ENCODE results near the gene TIMMDC1.

TIMMDC1 gene

DNA sequence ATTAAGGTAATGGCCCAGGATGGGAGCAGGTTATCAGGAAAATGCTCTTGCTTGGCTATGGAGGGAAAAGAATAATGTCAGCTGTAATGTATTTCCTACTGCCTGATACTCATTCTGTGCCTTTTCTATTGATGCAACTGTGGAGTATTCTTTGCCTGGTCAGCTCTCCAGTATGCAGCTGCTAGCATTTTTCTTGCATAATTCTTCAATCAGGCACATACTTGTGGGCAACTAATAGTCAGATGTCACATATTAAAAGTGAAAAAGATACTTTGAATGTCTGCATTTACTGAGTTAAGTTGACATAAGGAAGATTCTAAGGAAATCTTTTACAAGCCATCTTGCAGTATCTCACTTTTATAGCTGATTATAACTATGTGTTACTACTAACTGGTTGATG, 31.5 kb downstream of the TIMMDC1 start:
- Histone ChIP-seq H3K36me3 (ENCODE audit: low read length) (peaks cover 38% of the 10 kb centered on the region), H3K4me2 (ENCODE audit: low read depth, low read length, poor library complexity, severe bottlenecking) (no peak overlapping the region), H2AFZ (ENCODE audit: low read depth, low read length, severe bottlenecking) (no peak overlapping the region), H3K9me2 (replicated peaks; ENCODE audit: insufficient read depth, low read length) (no peaks in the 10 kb centered on the region), H3K27me3 (ENCODE audit: low read length) (no peaks in the 10 kb centered on the region), H3K9ac (ENCODE audit: low read length) (no peak overlapping the region), H3K9me3 (ENCODE audit: insufficient read depth, low read length) (no peaks in the 10 kb centered on the region), H3K4me3 (ENCODE audit: insufficient read depth, low read length, poor library complexity, severe bottlenecking) (no peak overlapping the region), H4K20me1 (ENCODE audit: low read depth, low read length) (no peaks in the 10 kb centered on the region), H3K27ac (ENCODE audit: low read depth, low read length) (no peak overlapping the region), H3F3A (ENCODE audit: insufficient read depth) (peaks cover 13% of the 10 kb centered on the region), H3K79me2 (ENCODE audit: insufficient read depth, low read length) (no peaks in the 10 kb centered on the region)
- no peak for TF ChIP-seq EZH2phosphoT487 (conservative IDR thresholded peaks at IDR 0.05; ENCODE audit: low read length)
- TF ChIP-seq, protein P1, sequence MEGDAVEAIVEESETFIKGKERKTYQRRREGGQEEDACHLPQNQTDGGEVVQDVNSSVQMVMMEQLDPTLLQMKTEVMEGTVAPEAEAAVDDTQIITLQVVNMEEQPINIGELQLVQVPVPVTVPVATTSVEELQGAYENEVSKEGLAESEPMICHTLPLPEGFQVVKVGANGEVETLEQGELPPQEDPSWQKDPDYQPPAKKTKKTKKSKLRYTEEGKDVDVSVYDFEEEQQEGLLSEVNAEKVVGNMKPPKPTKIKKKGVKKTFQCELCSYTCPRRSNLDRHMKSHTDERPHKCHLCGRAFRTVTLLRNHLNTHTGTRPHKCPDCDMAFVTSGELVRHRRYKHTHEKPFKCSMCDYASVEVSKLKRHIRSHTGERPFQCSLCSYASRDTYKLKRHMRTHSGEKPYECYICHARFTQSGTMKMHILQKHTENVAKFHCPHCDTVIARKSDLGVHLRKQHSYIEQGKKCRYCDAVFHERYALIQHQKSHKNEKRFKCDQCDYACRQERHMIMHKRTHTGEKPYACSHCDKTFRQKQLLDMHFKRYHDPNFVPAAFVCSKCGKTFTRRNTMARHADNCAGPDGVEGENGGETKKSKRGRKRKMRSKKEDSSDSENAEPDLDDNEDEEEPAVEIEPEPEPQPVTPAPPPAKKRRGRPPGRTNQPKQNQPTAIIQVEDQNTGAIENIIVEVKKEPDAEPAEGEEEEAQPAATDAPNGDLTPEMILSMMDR (IDR thresholded peaks at IDR 0.05; ENCODE audit: insufficient read depth, low read length, poor library complexity, severe bottlenecking), result no peak

DNA sequence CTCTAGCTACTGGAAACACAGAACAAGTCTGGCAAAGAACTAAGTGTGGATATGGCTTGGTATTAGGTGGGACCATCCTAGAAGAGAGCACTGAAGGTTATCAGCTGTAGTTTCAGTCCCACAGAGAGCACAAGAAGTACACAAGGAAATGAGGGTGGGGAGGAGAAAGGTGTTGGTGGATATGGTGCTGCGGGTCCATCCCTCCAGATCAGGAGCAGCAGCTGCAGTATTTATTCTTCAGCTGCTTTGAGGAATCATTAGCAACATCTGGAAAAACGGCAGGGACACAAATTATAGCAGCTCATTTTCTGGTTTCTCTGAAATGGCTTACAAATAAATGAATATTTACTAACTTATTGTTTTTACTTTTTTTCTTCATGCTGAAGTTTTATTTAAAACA, 32.1 kb downstream of the TIMMDC1 start:
- H3K9me3 ChIP-seq (ENCODE audit: insufficient read depth, low read length), result no peaks in the 10 kb centered on the region
- no peak overlapping the region for H3K9ac ChIP-seq (ENCODE audit: low read length)
- H3K4me2 ChIP-seq (ENCODE audit: low read depth, low read length, poor library complexity, severe bottlenecking), result no peak overlapping the region
- no peaks in the 10 kb centered on the region; the same call in 1 of the 2 replicates for H3K79me2 ChIP-seq (ENCODE audit: insufficient read depth, low read length)
- H3K27me3 ChIP-seq (ENCODE audit: low read length), result no peaks in the 10 kb centered on the region
- no peaks in the 10 kb centered on the region for H4K20me1 ChIP-seq (ENCODE audit: low read depth, low read length)
- no peak overlapping the region for H3K4me3 ChIP-seq (ENCODE audit: insufficient read depth, low read length, poor library complexity, severe bottlenecking)
- no peak overlapping the region for H2AFZ ChIP-seq (ENCODE audit: low read depth, low read length, severe bottlenecking)
- H3K36me3 ChIP-seq (ENCODE audit: low read length), result peaks cover 38% of the 10 kb centered on the region
- H3K9me2 ChIP-seq (replicated peaks; ENCODE audit: insufficient read depth, low read length), result no peaks in the 10 kb centered on the region
- H3K27ac ChIP-seq (ENCODE audit: low read depth, low read length), result no peak overlapping the region
- H3F3A ChIP-seq (ENCODE audit: insufficient read depth), result peaks cover 9% of the 10 kb centered on the region
- TF ChIP-seq, protein P1 (IDR thresholded peaks at IDR 0.05; ENCODE audit: insufficient read depth, low read length, poor library complexity, severe bottlenecking), result no peak
- TF ChIP-seq EZH2phosphoT487 (conservative IDR thresholded peaks at IDR 0.05; ENCODE audit: low read length), result no peak

DNA sequence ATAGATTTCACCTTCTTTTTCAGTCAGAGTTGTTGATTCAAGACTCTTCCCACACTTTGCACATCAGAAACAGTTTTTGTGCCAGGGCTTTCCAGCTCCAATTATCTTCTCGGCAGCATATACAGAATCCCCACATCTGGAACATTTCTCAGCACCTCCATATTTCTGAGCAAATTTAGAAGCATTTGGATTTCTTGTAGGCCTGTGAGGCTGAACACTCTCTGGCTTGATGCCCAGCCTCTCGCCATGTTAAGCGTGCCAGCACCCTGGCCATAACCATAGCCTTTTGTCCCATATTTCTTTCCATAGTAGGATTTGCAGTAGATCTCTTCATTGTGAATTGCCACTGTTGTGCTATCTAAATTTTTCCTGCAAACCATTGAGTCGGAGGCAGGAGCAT, 32.8 kb downstream of the TIMMDC1 start:
- H4K20me1 ChIP-seq (ENCODE audit: low read depth, low read length), result no peaks in the 10 kb centered on the region
- H3K27ac ChIP-seq (ENCODE audit: low read depth, low read length), result no peak overlapping the region
- H3K36me3 ChIP-seq (ENCODE audit: low read length), result peaks cover 37% of the 10 kb centered on the region
- no peak overlapping the region for H3K4me3 ChIP-seq (ENCODE audit: insufficient read depth, low read length, poor library complexity, severe bottlenecking)
- no peak overlapping the region for H3K4me2 ChIP-seq (ENCODE audit: low read depth, low read length, poor library complexity, severe bottlenecking)
- H3F3A ChIP-seq (ENCODE audit: insufficient read depth), result peaks cover 9% of the 10 kb centered on the region; the same call in 1 of the 2 replicates
- no peaks in the 10 kb centered on the region for H3K9me3 ChIP-seq (ENCODE audit: insufficient read depth, low read length)
- H3K9ac ChIP-seq (ENCODE audit: low read length), result no peak overlapping the region
- H3K79me2 ChIP-seq (ENCODE audit: insufficient read depth, low read length), result no peaks in the 10 kb centered on the region; the same call in 1 of the 2 replicates
- no peak overlapping the region for H2AFZ ChIP-seq (ENCODE audit: low read depth, low read length, severe bottlenecking)
- H3K9me2 ChIP-seq (replicated peaks; ENCODE audit: insufficient read depth, low read length), result no peaks in the 10 kb centered on the region
- TF ChIP-seq, protein P1 (IDR thresholded peaks at IDR 0.05; ENCODE audit: insufficient read depth, low read length, poor library complexity, severe bottlenecking), result no peak
- TF ChIP-seq EZH2phosphoT487 (conservative IDR thresholded peaks at IDR 0.05; ENCODE audit: low read length), result no peak
- H3K27me3 ChIP-seq (ENCODE audit: low read length), result no peaks in the 10 kb centered on the region
